SK-N-MC (cell line): ENCODE data around the gene CEACAM21.
"Not testable (repeated sequence)": the region's sequence is repeated elsewhere in the genome, so short reads cannot be mapped to it uniquely, and the experiment has no call there.

ENCODE experiments used
- DNase-seq: peaks from one replicate; pipeline ENCODE4 v3.0.0-alpha.2; 2011; ENCODE audit warnings: low read depth, low spot score
- H3K27ac ChIP-seq: fragments of 200-600 bp; sonication (generic); 2 replicates; pipeline ENCODE4 v1.5.1; 2016; ENCODE audit warnings: mixed run types
- H3K36me3 ChIP-seq: fragments of 200-600 bp; sonication (generic); 2 replicates; pipeline ENCODE4 v1.6.1; 2017; ENCODE audit warnings: antibody characterized with exemption, low read length, mixed read lengths; ENCODE audit not compliant: insufficient read depth
- H3K4me3 ChIP-seq: fragments of 200-600 bp; sonication (generic); 2 replicates; pipeline ENCODE4 v1.5.1; 2016
- H3K9ac ChIP-seq: fragments of 200-600 bp; sonication (generic); 2 replicates; pipeline ENCODE4 v1.8.0; 2017; ENCODE audit warnings: mixed run types, mixed read lengths; ENCODE audit not compliant: insufficient read length
- H3K9me3 ChIP-seq: fragments of 200-600 bp; sonication (generic); 2 replicates; pipeline ENCODE4 v1.6.1; 2017; ENCODE audit warnings: low read depth, mild to moderate bottlenecking, antibody characterized with exemption, low read length, moderate library complexity, mixed read lengths
- EZH2 ChIP-seq: fragments of 200-600 bp; sonication (generic); IDR thresholded peaks from one replicate; pipeline ENCODE4 v1.6.1; 2017; ENCODE audit warnings: antibody characterized with exemption
- FOXP2 ChIP-seq: optimal IDR thresholded peaks from 2 replicates; pipeline ENCODE3; 2011; ENCODE audit warnings: mild to moderate bottlenecking, moderate library complexity; ENCODE audit not compliant: insufficient read depth; ENCODE audit errors: extremely low read length, control extremely low read depth
- POLR2AphosphoS5 ChIP-seq: IDR thresholded peaks from 2 replicates; pipeline ENCODE4 v1.6.1; 2012; ENCODE audit warnings: mild to moderate bottlenecking, low read depth, low read length, borderline replicate concordance

CEACAM21 gene

GRCh38 chr19:41570179-41570578 lies 5.8 kb upstream of the CEACAM21 start:
- Histone ChIP-seq H3K9me3 (no peaks in the 10 kb centered on the region), H3K27ac (no peak overlapping the region), H3K4me3 (no peak overlapping the region), H3K9ac (no peak overlapping the region), H3K36me3 (no peaks in the 10 kb centered on the region)
- DNase-seq = no peak
- TF ChIP-seq FOXP2 = no peak
- TF ChIP-seq EZH2 = no peak
- TF ChIP-seq POLR2AphosphoS5 = no peak

GRCh38 chr19:41570639-41571112 lies 5.3 kb upstream of the CEACAM21 start:
- Histone ChIP-seq H3K4me3 (no peak overlapping the region), H3K27ac (no peak overlapping the region), H3K36me3 (no peaks in the 10 kb centered on the region), H3K9ac (no peak overlapping the region), H3K9me3 (no peaks in the 10 kb centered on the region)
- TF ChIP-seq POLR2AphosphoS5 = no peak
- TF ChIP-seq FOXP2 = no peak
- no peak for TF ChIP-seq EZH2
- DNase-seq = no peak

- Histone ChIP-seq H3K36me3 (no peaks in the 10 kb centered on the region), H3K4me3 (no peak overlapping the region), H3K27ac (no peak overlapping the region), H3K9me3 (no peaks in the 10 kb centered on the region), H3K9ac (no peak overlapping the region)
- no peak for TF ChIP-seq EZH2
- no peak for TF ChIP-seq FOXP2
- no peak for DNase-seq
Observed at GRCh38 chr19:41577144-41577830, 1.3 kb downstream of the CEACAM21 start.

- no peak overlapping the region for H3K4me3 ChIP-seq
- no peaks in the 10 kb centered on the region for H3K9me3 ChIP-seq
- no peaks in the 10 kb centered on the region for H3K36me3 ChIP-seq
- no peak overlapping the region for H3K9ac ChIP-seq
- TF ChIP-seq FOXP2 = no peak
- no peak for TF ChIP-seq EZH2
- no peak for TF ChIP-seq POLR2AphosphoS5
- no peak for DNase-seq
- H3K27ac ChIP-seq = no peak overlapping the region
Observed at GRCh38 chr19:41577833-41578232, 1.9 kb downstream of the CEACAM21 start.

GRCh38 chr19:41578886-41579285 lies 2.9 kb downstream of the CEACAM21 start:
- no peak overlapping the region for H3K27ac ChIP-seq
- TF ChIP-seq EZH2 (no peak), FOXP2 (no peak)

GRCh38 chr19:41581068-41581467 lies 5.1 kb downstream of the CEACAM21 start:
- not testable (repeated sequence) for H3K9me3 ChIP-seq, H3K9ac ChIP-seq, H3K27ac ChIP-seq, H3K36me3 ChIP-seq, H3K4me3 ChIP-seq, DNase-seq

More at GRCh38 chr19:41578886-41579285, 2.9 kb downstream of the CEACAM21 start:
- no peak for DNase-seq
- Histone ChIP-seq H3K9me3 (no peaks in the 10 kb centered on the region), H3K9ac (no peak overlapping the region), H3K4me3 (no peak overlapping the region), H3K36me3 (no peaks in the 10 kb centered on the region)

GRCh38 chr19:41582577-41583182 lies 6.7 kb downstream of the CEACAM21 start:
- H3K4me3 ChIP-seq, H3K9me3 ChIP-seq, H3K36me3 ChIP-seq, H3K27ac ChIP-seq, DNase-seq, H3K9ac ChIP-seq: not testable (repeated sequence)

- Histone ChIP-seq H3K9ac (no peak overlapping the region), H3K27ac (no peak overlapping the region), H3K4me3 (no peak overlapping the region), H3K9me3 (no peaks in the 10 kb centered on the region), H3K36me3 (no peaks in the 10 kb centered on the region)
- TF ChIP-seq POLR2AphosphoS5 (no peak), FOXP2 (no peak), EZH2 (no peak)
- DNase-seq = no peak
Observed at GRCh38 chr19:41584260-41584810, 8.4 kb downstream of the CEACAM21 start.

- no peak for DNase-seq
- Histone ChIP-seq H3K36me3 (no peaks in the 10 kb centered on the region), H3K4me3 (no peak overlapping the region), H3K9ac (no peak overlapping the region), H3K27ac (no peak overlapping the region), H3K9me3 (no peaks in the 10 kb centered on the region)
- TF ChIP-seq POLR2AphosphoS5 = no peak
- no peak for TF ChIP-seq FOXP2
- no peak for TF ChIP-seq EZH2
Observed at GRCh38 chr19:41584931-41585330, 9.0 kb downstream of the CEACAM21 start.
